Endodermal cell (in vitro differentiated cells): Measurements from ENCODE around the gene UCMA. TPM values are rescaled to one million over a fixed set of nuclear protein-coding genes. Genes with fewer than 3 reads are reported as not detected.

Source experiments
- DNase-seq: peaks from one replicate; pipeline ENCODE4 v3.0.0-alpha.2; 2017
- H3K27ac ChIP-seq: 2 replicates; pipeline ENCODE4 v1.5.1; 2013; ENCODE audit warnings: mild to moderate bottlenecking, low read depth, low read length, moderate library complexity
- H3K27me3 ChIP-seq: 2 replicates; pipeline ENCODE4 v1.6.1; 2013; ENCODE audit warnings: mild to moderate bottlenecking, low read length, moderate library complexity; ENCODE audit not compliant: insufficient read depth, control insufficient read depth, poor library complexity, severe bottlenecking
- H3K36me3 ChIP-seq: 2 replicates; pipeline ENCODE4 v1.7.0; 2013; ENCODE audit warnings: mild to moderate bottlenecking, low read length, moderate library complexity; ENCODE audit not compliant: control insufficient read depth, insufficient read depth
- H3K4me1 ChIP-seq: one replicate; pipeline ENCODE4 v1.7.0; 2013; ENCODE audit warnings: low read length; ENCODE audit not compliant: control insufficient read depth, insufficient read depth
- H3K4me3 ChIP-seq: 2 replicates; pipeline ENCODE4 v1.5.1; 2013; ENCODE audit warnings: mild to moderate bottlenecking, low read length, moderate library complexity
- H3K9ac ChIP-seq: 2 replicates; pipeline ENCODE4 v1.6.1; 2013; ENCODE audit warnings: mild to moderate bottlenecking, low read length, moderate library complexity; ENCODE audit not compliant: poor library complexity, severe bottlenecking; ENCODE audit errors: extremely low read depth
- H3K9me3 ChIP-seq: 2 replicates; pipeline ENCODE4 v1.6.1; 2013; ENCODE audit warnings: mild to moderate bottlenecking, low read length, moderate library complexity; ENCODE audit not compliant: control insufficient read depth
- H3K27ac Mint-ChIP-seq: 2 replicates; pipeline ENCODE4 v1.8.0; 2020; ENCODE audit warnings: mixed read lengths
- H3K27me3 Mint-ChIP-seq: 2 replicates; pipeline ENCODE4 v1.8.0; 2021; ENCODE audit warnings: mild to moderate bottlenecking, mixed read lengths; ENCODE audit not compliant: insufficient read depth
- H3K36me3 Mint-ChIP-seq: 2 replicates; pipeline ENCODE4 v1.8.0; 2020; ENCODE audit warnings: low read depth, mixed read lengths
- H3K4me1 Mint-ChIP-seq: 2 replicates; pipeline ENCODE4 v1.8.0; 2020; ENCODE audit warnings: mixed read lengths
- H3K4me3 Mint-ChIP-seq: 2 replicates; pipeline ENCODE4 v1.8.0; 2020; ENCODE audit warnings: mild to moderate bottlenecking, moderate library complexity, mixed read lengths
- H3K9me3 Mint-ChIP-seq: 2 replicates; pipeline ENCODE4 v1.8.0; 2020; ENCODE audit warnings: mild to moderate bottlenecking, mixed read lengths
- WGBS, 2 experiments: methylation state at CpG; one replicate each; pipeline versions ENCODE4 v1.1.5 to v1.1.7; 2013; ENCODE audit warnings: missing lambda C conversion rate in 2 of 2, mixed read lengths in 1 of 2; ENCODE audit not compliant: insufficient coverage in 1 of 2, insufficient read length in 1 of 2; 5-methylcytosine and 5-hydroxymethylcytosine counted together
- total RNA-seq, 2 donors: library from RNA; stranded (reverse); fragmentation: NEBNext Ultra II Directional in 1 of 2; extraction: Animal tissue kit (Norgen Biotek cat#: 25700) in 1 of 2; gene quantifications; 2 replicates in 1 of 2; 3 replicates in 1 of 2; pipeline ENCODE4 v1.2.1, GENCODE V29; 2021
- TF ChIP-seq, protein P1 (sequence below): fragments of 200-600 bp; sonication (generic); conservative IDR thresholded peaks from 2 replicates; pipeline ENCODE4 v1.5.0; 2021; ENCODE audit warnings: antibody characterized with exemption, mild to moderate bottlenecking

Gene UCMA
- total RNA-seq, 2 donors from 2014 or later: not detected

DNA sequence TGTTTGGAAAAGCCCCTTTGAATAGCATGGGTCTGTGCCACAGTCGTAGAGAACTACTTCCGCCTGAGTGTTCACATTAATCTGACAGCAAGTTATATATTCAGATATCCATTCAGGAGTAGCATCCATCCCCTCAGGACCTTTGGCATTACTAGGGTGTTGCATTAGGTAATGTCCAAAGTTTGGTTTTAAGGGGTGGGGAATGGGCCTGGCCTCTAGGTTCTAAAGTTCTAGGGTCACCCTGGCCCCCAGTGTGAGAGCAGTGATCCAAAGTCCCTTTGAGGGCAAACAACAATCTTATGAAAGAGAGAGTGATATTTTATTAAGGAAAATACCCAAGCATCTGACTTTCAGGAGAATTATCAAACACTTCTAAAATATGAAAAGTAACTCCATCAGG, 60.6 kb downstream of the UCMA start:
- no peaks in the 10 kb centered on the region for H3K9me3 ChIP-seq
- Mint-ChIP-seq H3K27me3 (no peaks in the 10 kb centered on the region), H3K4me3 (no peak overlapping the region), H3K27ac (no peak overlapping the region), H3K9me3 (no peaks in the 10 kb centered on the region), H3K36me3 (peaks cover 67% of the 10 kb centered on the region), H3K4me1 (no peaks in the 10 kb centered on the region)
- no peaks in the 10 kb centered on the region for H3K27me3 ChIP-seq
- TF ChIP-seq, protein P1, sequence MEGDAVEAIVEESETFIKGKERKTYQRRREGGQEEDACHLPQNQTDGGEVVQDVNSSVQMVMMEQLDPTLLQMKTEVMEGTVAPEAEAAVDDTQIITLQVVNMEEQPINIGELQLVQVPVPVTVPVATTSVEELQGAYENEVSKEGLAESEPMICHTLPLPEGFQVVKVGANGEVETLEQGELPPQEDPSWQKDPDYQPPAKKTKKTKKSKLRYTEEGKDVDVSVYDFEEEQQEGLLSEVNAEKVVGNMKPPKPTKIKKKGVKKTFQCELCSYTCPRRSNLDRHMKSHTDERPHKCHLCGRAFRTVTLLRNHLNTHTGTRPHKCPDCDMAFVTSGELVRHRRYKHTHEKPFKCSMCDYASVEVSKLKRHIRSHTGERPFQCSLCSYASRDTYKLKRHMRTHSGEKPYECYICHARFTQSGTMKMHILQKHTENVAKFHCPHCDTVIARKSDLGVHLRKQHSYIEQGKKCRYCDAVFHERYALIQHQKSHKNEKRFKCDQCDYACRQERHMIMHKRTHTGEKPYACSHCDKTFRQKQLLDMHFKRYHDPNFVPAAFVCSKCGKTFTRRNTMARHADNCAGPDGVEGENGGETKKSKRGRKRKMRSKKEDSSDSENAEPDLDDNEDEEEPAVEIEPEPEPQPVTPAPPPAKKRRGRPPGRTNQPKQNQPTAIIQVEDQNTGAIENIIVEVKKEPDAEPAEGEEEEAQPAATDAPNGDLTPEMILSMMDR: no peak
- H3K9ac ChIP-seq: no peak overlapping the region
- DNase-seq: no peak
- H3K27ac ChIP-seq: no peak overlapping the region
- WGBS, 2 experiments: 82 to 100% methylated on average over 2 of the region's 2 CpGs
- no peaks in the 10 kb centered on the region for H3K4me1 ChIP-seq
- no peak overlapping the region for H3K4me3 ChIP-seq
- H3K36me3 ChIP-seq: peaks cover 77% of the 10 kb centered on the region

Other genes starting within 250 kb of the UCMA start
- 10 to 100 TPM in 1 of 2 donors, 1 to 10 TPM in 1; 4.6 to 12.3 TPM for gene CCDC3, start 232.7 kb downstream of the UCMA start, total RNA-seq
- gene OPTN, start 134.2 kb downstream of the UCMA start, total RNA-seq: 10 to 100 TPM; 22.7 to 23.3 TPM
- gene MCM10, start 72.8 kb downstream of the UCMA start, total RNA-seq: 10 to 100 TPM; 38.2 to 44.8 TPM
- gene PHYH, start 65.7 kb upstream of the UCMA start, total RNA-seq: 10 to 100 TPM; 17.2 to 37.9 TPM
- 100 to 1,000 TPM; 127 to 268 TPM for gene SEPHS1, start 113.9 kb upstream of the UCMA start, total RNA-seq